Measurements from ENCODE around the gene PKP4. TPM values are rescaled to one million over a fixed set of nuclear protein-coding genes. Genes with fewer than 3 reads are reported as not detected.

The PKP4 gene
- total and polyA plus RNA-seq, 2 of the 8 experiments (the other 6 are each of a cell fraction or from before 2014, with no cell fraction given) = 48.2 to 88.0 TPM

DNA sequence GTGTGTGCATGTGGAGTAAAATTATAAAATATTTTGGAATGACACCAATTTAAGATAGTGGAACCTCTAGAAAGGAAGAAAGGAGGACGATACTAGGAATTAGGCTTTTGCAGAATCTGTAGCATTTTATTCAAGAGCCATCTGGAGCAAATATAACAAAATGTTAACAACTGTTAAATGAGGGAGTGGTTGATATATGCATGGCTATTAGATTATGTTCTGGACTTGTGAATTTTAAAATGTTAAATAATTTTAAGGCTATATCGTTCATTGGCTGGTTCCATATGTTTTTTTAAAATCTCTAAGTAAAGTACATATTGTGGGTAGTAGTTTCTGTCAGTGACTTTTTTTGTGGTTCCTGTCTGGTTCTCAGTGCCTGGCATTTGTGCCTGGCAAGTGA is 123.2 kb downstream of the PKP4 start:
- no peak overlapping the region for H2BK20ac ChIP-seq (ENCODE audit: low read length)
- no peaks in the 10 kb centered on the region; a peak in 1 of 8 replicates for H3K36me3 ChIP-seq (ENCODE audit: control insufficient read depth in 2 of 4, insufficient read depth in 4 of 4, low read length in 3 of 4)
- H4K91ac ChIP-seq (replicated peaks; ENCODE audit: insufficient read length, low read length) = no peak overlapping the region
- FAIRE-seq = no peak
- H3K27ac ChIP-seq (ENCODE audit: low read depth, low read length) = no peak overlapping the region
- DNase-seq (ENCODE audit: low read depth in 1 of 2, low spot score in 2 of 2) = no peak
- no peak overlapping the region for H2BK12ac ChIP-seq (ENCODE audit: low read depth, low read length)
- no peak overlapping the region for H3K9ac ChIP-seq (replicated peaks in 1 of 4; ENCODE audit: extremely low read depth in 1 of 4, low read depth in 3 of 4, low read length in 3 of 4)
- H3K4ac ChIP-seq (replicated peaks; ENCODE audit: insufficient read length, low read depth, low read length) = no peak overlapping the region
- ChIA-PET POLR2A (ENCODE audit: partially characterized antibody) (no interaction called here), CTCF (ENCODE audit: partially characterized antibody) (no interaction called here)
- H3K14ac ChIP-seq (ENCODE audit: insufficient read length) = no peak overlapping the region
- no peak overlapping the region for H4K8ac ChIP-seq (ENCODE audit: extremely low read depth, insufficient read depth, low read length)
- H3K79me1 ChIP-seq (ENCODE audit: low read depth, low read length) = no peaks in the 10 kb centered on the region; the same call in 1 of the 2 replicates
- H2BK5ac ChIP-seq (ENCODE audit: low read depth, low read length) = no peak overlapping the region
- no peaks in the 10 kb centered on the region for H3K9me3 ChIP-seq (ENCODE audit: insufficient read depth in 2 of 2, low read depth in 1 of 2, low read length in 1 of 2)
- H2AFZ ChIP-seq (ENCODE audit: low read length) = no peak overlapping the region
- no peak overlapping the region for H3K4me2 ChIP-seq (ENCODE audit: insufficient read depth in 1 of 2, low read depth in 2 of 2, low read length in 2 of 2)
- 83% methylated on average over 2 of the region's 2 CpGs; no CpG with 5 or more reads in 1 of the 2 experiments for WGBS, 2 experiments (ENCODE audit: extremely low coverage in 1 of 2, insufficient coverage in 1 of 2, insufficient read length in 1 of 2, insufficient replicate concordance in 2 of 2, low coverage in 1 of 2, low lambda C conversion rate in 2 of 2, missing lambda C conversion rate in 1 of 2)
- H3K4me1 ChIP-seq (replicated peaks in 1 of 4; ENCODE audit: control insufficient read depth in 3 of 4, insufficient read depth in 4 of 4, low read length in 3 of 4) = no peaks in the 10 kb centered on the region
- no peak overlapping the region for H3K56ac ChIP-seq (replicated peaks; ENCODE audit: insufficient read length, low read depth, low read length)
- no peak overlapping the region for H2AK5ac ChIP-seq (ENCODE audit: low read depth, low read length)
- no peak overlapping the region for H2BK15ac ChIP-seq (ENCODE audit: low read length)
- H3K79me2 ChIP-seq (ENCODE audit: control insufficient read depth in 1 of 2, insufficient read depth in 2 of 2, low read length in 2 of 2) = no peaks in the 10 kb centered on the region; a peak in 1 of 4 replicates
- no peaks in the 10 kb centered on the region for H3K27me3 ChIP-seq (replicated peaks in 1 of 4; ENCODE audit: control insufficient read depth in 3 of 4, extremely low read depth in 1 of 4, insufficient read depth in 3 of 4, low read length in 3 of 4)
- H4K20me1 ChIP-seq (replicated peaks in 1 of 2; ENCODE audit: control insufficient read depth in 1 of 2, insufficient read depth in 2 of 2, low read length in 2 of 2) = peaks cover 2 to 6% of the 10 kb centered on the region in 2 experiments
- no peak overlapping the region for H3K23ac ChIP-seq (ENCODE audit: insufficient read length)
- H3K23me2 ChIP-seq (ENCODE audit: low read depth, low read length) = no peaks in the 10 kb centered on the region
- no peak overlapping the region for H3K18ac ChIP-seq (ENCODE audit: extremely low read depth, low read length)
- H4K5ac ChIP-seq (ENCODE audit: insufficient read length, low read depth, low read length) = no peak overlapping the region
- no peak overlapping the region for H3K4me3 ChIP-seq (ENCODE audit: extremely low read depth in 1 of 4, insufficient read depth in 2 of 4, low read depth in 3 of 4, low read length in 4 of 4)
- no peak overlapping the region for H2BK120ac ChIP-seq (replicated peaks; ENCODE audit: low read depth, low read length)
- TF ChIP-seq FOSL1 (IDR thresholded peaks at IDR 0.05; ENCODE audit: insufficient read depth, low read depth, low read length) (no peak), EZH2 (IDR thresholded peaks at IDR 0.05; ENCODE audit: low read depth, low read length, severe bottlenecking) (no peak), ATF2 (IDR thresholded peaks at IDR 0.05; ENCODE audit: low read length) (no peak), POU5F1 (IDR thresholded peaks at IDR 0.05; ENCODE audit: low read depth, low read length) (no peak), ASH2L (IDR thresholded peaks at IDR 0.05; ENCODE audit: low read length) (no peak), HDAC2 (IDR thresholded peaks at IDR 0.05; ENCODE audit: borderline replicate concordance in 1 of 2, low read depth in 2 of 2, low read length in 2 of 2) (no peak), POLR2AphosphoS5 (IDR thresholded peaks at IDR 0.05; ENCODE audit: low read depth, low read length) (no peak), RFX5 (IDR thresholded peaks at IDR 0.05; ENCODE audit: borderline replicate concordance, low read depth, low read length) (no peak), E2F6 (IDR thresholded peaks at IDR 0.05) (no peak), POLR2A (IDR thresholded peaks at IDR 0.05; ENCODE audit: control extremely low read depth in 1 of 2, low read depth in 2 of 2, low read length in 2 of 2) (no peak)
